HepG2 (cell line): ENCODE data around the gene CPT1C. TPM values are rescaled to one million over a fixed set of nuclear protein-coding genes. Genes with fewer than 3 reads are reported as not detected.

Experiments
- CREM ChIP-seq, 2 experiments: sonication (generic) in 1 of 2; formaldehyde crosslinking in 1 of 2; IDR thresholded peaks; 2 replicates each; pipeline versions ENCODE4 v1.4.0 to v1.6.1; 2016 to 2020; ENCODE audit warnings: antibody characterized with exemption in 1 of 2, mild to moderate bottlenecking in 1 of 2, missing genetic modification reagents in 1 of 2
- EHMT2 ChIP-seq: fragments of 200-600 bp; sonication (generic); IDR thresholded peaks from 2 replicates; pipeline ENCODE4 v1.7.0; 2017; ENCODE audit warnings: antibody characterized with exemption, low read depth, low read length, borderline replicate concordance
- SMC3 ChIP-seq: IDR thresholded peaks from 2 replicates; pipeline ENCODE4 v1.6.1; 2011; ENCODE audit warnings: low read length, improper control_type of control experiment
- ZMYM4 ChIP-seq: sonication (generic); formaldehyde crosslinking; IDR thresholded peaks from 2 replicates; pipeline ENCODE4 v1.8.1; 2023; ENCODE audit warnings: mild to moderate bottlenecking, missing genetic modification reagents
- ZNF333 ChIP-seq: sonication (generic); formaldehyde crosslinking; IDR thresholded peaks from 2 replicates; pipeline ENCODE4 v1.4.0; 2020; ENCODE audit warnings: mild to moderate bottlenecking, missing genetic modification reagents, borderline replicate concordance
- ZNF496 ChIP-seq: sonication (generic); formaldehyde crosslinking; IDR thresholded peaks from 2 replicates; pipeline ENCODE4 v1.8.1; 2023; ENCODE audit warnings: mild to moderate bottlenecking, moderate library complexity, missing genetic modification reagents; ENCODE audit not compliant: insufficient replicate concordance
- polyA plus RNA-seq, 8 experiments: library from polyadenylated mRNA; depleted of rRNA in 3 of 8; stranded (reverse) in 7 of 8; unstranded in 1 of 8; fragments of >200 nt; fragmentation: Illumina TruSeq in 4 of 8; extraction: Trizol in 4 of 8; gene quantifications; 2 replicates each; pipeline versions ENCODE4 v1.2.1 to v1.2.3, GENCODE V29; 2011 to 2016; ENCODE audit warnings: low read depth in 4 of 8, missing spikeins in 1 of 8, mixed read lengths in 1 of 8; ENCODE audit not compliant: insufficient read depth in 1 of 8
- total RNA-seq, 5 experiments: library from RNA; depleted of rRNA; stranded (reverse); fragments of >200 nt; fragmentation: Illumina TruSeq; extraction: Trizol; gene quantifications; 2 replicates each; pipeline ENCODE4 v1.2.3, GENCODE V29; 2016; ENCODE audit warnings: low read depth in 1 of 5
- TF ChIP-seq, protein P1 (sequence below): sonication (generic); formaldehyde crosslinking; IDR thresholded peaks from 2 replicates; pipeline ENCODE4 v1.5.0; 2020; ENCODE audit warnings: missing genetic modification reagents
- TF ChIP-seq, protein P2 (sequence below): sonication (generic); formaldehyde crosslinking; IDR thresholded peaks from 2 replicates; pipeline ENCODE4 v1.4.0; 2020; ENCODE audit warnings: missing genetic modification reagents
- TF ChIP-seq, protein P3 (sequence below), 2 experiments: fragments of 450-650 bp in 1 of 2; sonication (generic) in 1 of 2; formaldehyde crosslinking in 1 of 2; IDR thresholded peaks; 2 replicates each; pipeline versions ENCODE4 v1.6.1 to v1.8.0; 2016 to 2022; ENCODE audit warnings: antibody characterized with exemption in 1 of 2, mild to moderate bottlenecking in 1 of 2, missing genetic modification reagents in 1 of 2
- TF ChIP-seq, protein P4 (sequence below): sonication (generic); formaldehyde crosslinking; IDR thresholded peaks from 2 replicates; pipeline ENCODE4 v1.5.1; 2020; ENCODE audit warnings: mild to moderate bottlenecking, missing genetic modification reagents, moderate library complexity

Gene CPT1C
- total and polyA plus RNA-seq, 2 of the 13 experiments (the other 11 are each of a cell fraction or from before 2014, with no cell fraction given), result 0.18 TPM; not detected in 1

DNA sequence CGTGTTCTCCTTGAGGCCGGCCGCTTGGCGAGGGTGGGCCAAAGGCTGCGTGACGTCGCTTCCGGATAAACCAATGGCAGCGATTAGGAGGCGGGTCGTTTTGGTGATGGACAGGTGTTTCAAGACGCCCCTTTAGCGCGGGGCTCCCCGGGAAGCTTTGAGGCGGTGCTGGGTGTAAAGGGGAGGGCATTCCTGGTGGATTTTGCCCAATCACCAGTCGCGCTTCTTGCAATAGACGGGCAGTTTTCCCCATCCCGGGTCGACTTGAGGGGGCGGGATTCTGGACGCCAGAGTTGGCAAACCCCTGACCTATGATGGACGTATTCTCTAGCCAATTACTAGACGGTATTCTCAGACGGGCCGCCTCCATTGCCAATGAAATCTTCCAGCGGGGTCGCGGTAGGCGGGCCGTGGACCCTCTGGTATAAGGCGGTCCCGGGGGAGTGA lies 14.1 kb upstream of the CPT1C start (continued):
- TF ChIP-seq ZNF333 (CRISPR knock-in tag) (no peak), CREM (IDR thresholded peaks at IDR 0.05) (peak; percentile 87), CREM (CRISPR knock-in tag; IDR thresholded peaks at IDR 0.05) (no peak), SMC3 (no peak), EHMT2 (no peak), ZNF496 (CRISPR knock-in tag) (no peak), ZMYM4 (CRISPR knock-in tag) (peak; percentile 77)
- TF ChIP-seq, protein P1, sequence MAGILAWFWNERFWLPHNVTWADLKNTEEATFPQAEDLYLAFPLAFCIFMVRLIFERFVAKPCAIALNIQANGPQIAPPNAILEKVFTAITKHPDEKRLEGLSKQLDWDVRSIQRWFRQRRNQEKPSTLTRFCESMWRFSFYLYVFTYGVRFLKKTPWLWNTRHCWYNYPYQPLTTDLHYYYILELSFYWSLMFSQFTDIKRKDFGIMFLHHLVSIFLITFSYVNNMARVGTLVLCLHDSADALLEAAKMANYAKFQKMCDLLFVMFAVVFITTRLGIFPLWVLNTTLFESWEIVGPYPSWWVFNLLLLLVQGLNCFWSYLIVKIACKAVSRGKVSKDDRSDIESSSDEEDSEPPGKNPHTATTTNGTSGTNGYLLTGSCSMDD (CRISPR knock-in tag), result no peak
- TF ChIP-seq, protein P2, sequence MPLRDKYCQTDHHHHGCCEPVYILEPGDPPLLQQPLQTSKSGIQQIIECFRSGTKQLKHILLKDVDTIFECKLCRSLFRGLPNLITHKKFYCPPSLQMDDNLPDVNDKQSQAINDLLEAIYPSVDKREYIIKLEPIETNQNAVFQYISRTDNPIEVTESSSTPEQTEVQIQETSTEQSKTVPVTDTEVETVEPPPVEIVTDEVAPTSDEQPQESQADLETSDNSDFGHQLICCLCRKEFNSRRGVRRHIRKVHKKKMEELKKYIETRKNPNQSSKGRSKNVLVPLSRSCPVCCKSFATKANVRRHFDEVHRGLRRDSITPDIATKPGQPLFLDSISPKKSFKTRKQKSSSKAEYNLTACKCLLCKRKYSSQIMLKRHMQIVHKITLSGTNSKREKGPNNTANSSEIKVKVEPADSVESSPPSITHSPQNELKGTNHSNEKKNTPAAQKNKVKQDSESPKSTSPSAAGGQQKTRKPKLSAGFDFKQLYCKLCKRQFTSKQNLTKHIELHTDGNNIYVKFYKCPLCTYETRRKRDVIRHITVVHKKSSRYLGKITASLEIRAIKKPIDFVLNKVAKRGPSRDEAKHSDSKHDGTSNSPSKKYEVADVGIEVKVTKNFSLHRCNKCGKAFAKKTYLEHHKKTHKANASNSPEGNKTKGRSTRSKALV (CRISPR knock-in tag), result no peak; the same call in 1 of the 2 replicates
- TF ChIP-seq, protein P3, sequence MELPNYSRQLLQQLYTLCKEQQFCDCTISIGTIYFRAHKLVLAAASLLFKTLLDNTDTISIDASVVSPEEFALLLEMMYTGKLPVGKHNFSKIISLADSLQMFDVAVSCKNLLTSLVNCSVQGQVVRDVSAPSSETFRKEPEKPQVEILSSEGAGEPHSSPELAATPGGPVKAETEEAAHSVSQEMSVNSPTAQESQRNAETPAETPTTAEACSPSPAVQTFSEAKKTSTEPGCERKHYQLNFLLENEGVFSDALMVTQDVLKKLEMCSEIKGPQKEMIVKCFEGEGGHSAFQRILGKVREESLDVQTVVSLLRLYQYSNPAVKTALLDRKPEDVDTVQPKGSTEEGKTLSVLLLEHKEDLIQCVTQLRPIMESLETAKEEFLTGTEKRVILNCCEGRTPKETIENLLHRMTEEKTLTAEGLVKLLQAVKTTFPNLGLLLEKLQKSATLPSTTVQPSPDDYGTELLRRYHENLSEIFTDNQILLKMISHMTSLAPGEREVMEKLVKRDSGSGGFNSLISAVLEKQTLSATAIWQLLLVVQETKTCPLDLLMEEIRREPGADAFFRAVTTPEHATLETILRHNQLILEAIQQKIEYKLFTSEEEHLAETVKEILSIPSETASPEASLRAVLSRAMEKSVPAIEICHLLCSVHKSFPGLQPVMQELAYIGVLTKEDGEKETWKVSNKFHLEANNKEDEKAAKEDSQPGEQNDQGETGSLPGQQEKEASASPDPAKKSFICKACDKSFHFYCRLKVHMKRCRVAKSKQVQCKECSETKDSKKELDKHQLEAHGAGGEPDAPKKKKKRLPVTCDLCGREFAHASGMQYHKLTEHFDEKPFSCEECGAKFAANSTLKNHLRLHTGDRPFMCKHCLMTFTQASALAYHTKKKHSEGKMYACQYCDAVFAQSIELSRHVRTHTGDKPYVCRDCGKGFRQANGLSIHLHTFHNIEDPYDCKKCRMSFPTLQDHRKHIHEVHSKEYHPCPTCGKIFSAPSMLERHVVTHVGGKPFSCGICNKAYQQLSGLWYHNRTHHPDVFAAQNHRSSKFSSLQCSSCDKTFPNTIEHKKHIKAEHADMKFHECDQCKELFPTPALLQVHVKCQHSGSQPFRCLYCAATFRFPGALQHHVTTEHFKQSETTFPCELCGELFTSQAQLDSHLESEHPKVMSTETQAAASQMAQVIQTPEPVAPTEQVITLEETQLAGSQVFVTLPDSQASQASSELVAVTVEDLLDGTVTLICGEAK (IDR thresholded peaks at IDR 0.05), result no peak
- TF ChIP-seq, protein P3 (CRISPR knock-in tag; IDR thresholded peaks at IDR 0.05), result no peak
- TF ChIP-seq, protein P4, sequence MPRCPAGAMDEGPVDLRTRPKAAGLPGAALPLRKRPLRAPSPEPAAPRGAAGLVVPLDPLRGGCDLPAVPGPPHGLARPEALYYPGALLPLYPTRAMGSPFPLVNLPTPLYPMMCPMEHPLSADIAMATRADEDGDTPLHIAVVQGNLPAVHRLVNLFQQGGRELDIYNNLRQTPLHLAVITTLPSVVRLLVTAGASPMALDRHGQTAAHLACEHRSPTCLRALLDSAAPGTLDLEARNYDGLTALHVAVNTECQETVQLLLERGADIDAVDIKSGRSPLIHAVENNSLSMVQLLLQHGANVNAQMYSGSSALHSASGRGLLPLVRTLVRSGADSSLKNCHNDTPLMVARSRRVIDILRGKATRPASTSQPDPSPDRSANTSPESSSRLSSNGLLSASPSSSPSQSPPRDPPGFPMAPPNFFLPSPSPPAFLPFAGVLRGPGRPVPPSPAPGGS (CRISPR knock-in tag), result no peak
